Ovary (tissue), 3 donors: ENCODE results near the gene VIPR2.

Experiments
- EP300 ChIP-seq: sonication (generic); formaldehyde crosslinking; IDR thresholded peaks from one replicate; pipeline ENCODE4 v1.6.1; 2017; ENCODE audit warnings: antibody characterized with exemption
- POLR2A ChIP-seq: fragments of 450-650 bp; IDR thresholded peaks from one replicate; pipeline ENCODE4 v1.6.1; 2017; ENCODE audit warnings: antibody characterized with exemption, mild to moderate bottlenecking, moderate library complexity
- TF ChIP-seq, protein P1 (sequence below), 3 donors: fragments of 450-650 bp in 2 of 3; fragments of 200-600 bp in 1 of 3; IDR thresholded peaks; one replicate each; pipeline versions ENCODE4 v1.5.1 to v1.8.0; 2016 to 2022; ENCODE audit warnings: antibody characterized with exemption in 3 of 3, mild to moderate bottlenecking in 1 of 3
- donor health status: DM: no; HTN: no; CAD: no.

DNA sequence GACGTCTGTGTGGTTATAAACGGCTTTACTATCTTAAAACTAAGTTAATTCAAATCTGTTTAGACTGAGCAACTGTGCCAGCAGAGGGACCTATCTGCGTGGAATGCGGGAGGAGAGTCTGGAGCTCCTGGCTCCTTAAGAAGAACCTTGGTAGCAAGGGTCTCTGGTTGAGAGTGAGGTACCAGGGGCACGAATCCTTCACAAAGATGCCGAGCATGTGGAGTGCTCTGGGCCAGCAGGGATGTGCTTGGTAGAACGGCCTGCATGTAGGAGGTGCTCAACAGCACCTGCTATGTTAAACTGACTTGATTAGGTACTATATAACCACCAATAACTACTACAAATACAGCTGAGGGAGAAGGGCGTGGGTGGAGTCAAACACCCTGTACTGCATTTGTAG, 102.6 kb downstream of the VIPR2 start:
- TF ChIP-seq POLR2A (no peak), EP300 (no peak)
- TF ChIP-seq, protein P1, sequence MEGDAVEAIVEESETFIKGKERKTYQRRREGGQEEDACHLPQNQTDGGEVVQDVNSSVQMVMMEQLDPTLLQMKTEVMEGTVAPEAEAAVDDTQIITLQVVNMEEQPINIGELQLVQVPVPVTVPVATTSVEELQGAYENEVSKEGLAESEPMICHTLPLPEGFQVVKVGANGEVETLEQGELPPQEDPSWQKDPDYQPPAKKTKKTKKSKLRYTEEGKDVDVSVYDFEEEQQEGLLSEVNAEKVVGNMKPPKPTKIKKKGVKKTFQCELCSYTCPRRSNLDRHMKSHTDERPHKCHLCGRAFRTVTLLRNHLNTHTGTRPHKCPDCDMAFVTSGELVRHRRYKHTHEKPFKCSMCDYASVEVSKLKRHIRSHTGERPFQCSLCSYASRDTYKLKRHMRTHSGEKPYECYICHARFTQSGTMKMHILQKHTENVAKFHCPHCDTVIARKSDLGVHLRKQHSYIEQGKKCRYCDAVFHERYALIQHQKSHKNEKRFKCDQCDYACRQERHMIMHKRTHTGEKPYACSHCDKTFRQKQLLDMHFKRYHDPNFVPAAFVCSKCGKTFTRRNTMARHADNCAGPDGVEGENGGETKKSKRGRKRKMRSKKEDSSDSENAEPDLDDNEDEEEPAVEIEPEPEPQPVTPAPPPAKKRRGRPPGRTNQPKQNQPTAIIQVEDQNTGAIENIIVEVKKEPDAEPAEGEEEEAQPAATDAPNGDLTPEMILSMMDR (IDR thresholded peaks at IDR 0.05), result no peak
